ENCODE measurements around the gene CACNA1C.
A peak's percentile ranks its signal among the peaks of the same experiment; 100 is the strongest.

- no peak for TF ChIP-seq CTCF (IDR thresholded peaks at IDR 0.05; ENCODE audit: low read depth, low read length)
- no peak for TF ChIP-seq POLR2A (IDR thresholded peaks at IDR 0.05; ENCODE audit: extremely low read depth, insufficient read length)
- TF ChIP-seq MAX (IDR thresholded peaks at IDR 0.05; ENCODE audit: low read depth, low read length), result peak; percentile 32; the same call in 1 of the 2 replicates
Measured at GRCh38 chr12:2341051-2341751, 288.4 kb downstream of the CACNA1C start.
